GM18873 (cell line): Measurements from ENCODE around the gene DDB1.

Source experiments
- ATAC-seq: cut with Tn5 transposase; IDR thresholded peaks from one replicate; pipeline ENCODE4 v1.9.1; 2021; ENCODE audit warnings: mild to moderate bottlenecking, moderate library complexity, moderate number of reproducible peaks; ENCODE audit not compliant: unreplicated experiment, low FRiP score

Gene DDB1

GRCh38 chr11:61302550-61302949 is 30.4 kb downstream of the DDB1 start:
- ATAC-seq = no peak

- ATAC-seq = no peak
Measured at GRCh38 chr11:61298663-61299244, 34.2 kb downstream of the DDB1 start.

- no peak for ATAC-seq
Measured at GRCh38 chr11:61297746-61298145, 35.2 kb downstream of the DDB1 start.

GRCh38 chr11:61297341-61297740 is 35.6 kb downstream of the DDB1 start:
- no peak for ATAC-seq

GRCh38 chr11:61295596-61295926 is 37.3 kb downstream of the DDB1 start:
- ATAC-seq = no peak

- peak; percentile 49 for ATAC-seq
Measured at GRCh38 chr11:61294717-61295595, 37.9 kb downstream of the DDB1 start, which contains the start of gene VWCE. Gene VWCE (minus strand): TSS chr11:61295316. CDS start chr11:61295037, 279 bp downstream.

- ATAC-seq = peak; percentile 18
Measured at GRCh38 chr11:61293867-61294716, 38.8 kb downstream of the DDB1 start.

- no peak for ATAC-seq
Measured at GRCh38 chr11:61292356-61292755, 40.5 kb downstream of the DDB1 start.

- no peak for ATAC-seq
Measured at GRCh38 chr11:61290905-61291690, 41.8 kb downstream of the DDB1 start.

- ATAC-seq = no peak
Measured at GRCh38 chr11:61287338-61287977, 45.4 kb downstream of the DDB1 start.

GRCh38 chr11:61283613-61284012 is 49.3 kb downstream of the DDB1 start:
- no peak for ATAC-seq

- ATAC-seq = no peak
Measured at GRCh38 chr11:61281581-61282250, 51.2 kb downstream of the DDB1 start.

- ATAC-seq = no peak
Measured at GRCh38 chr11:61280883-61281580, 51.9 kb downstream of the DDB1 start.

GRCh38 chr11:61279934-61280659 is 52.8 kb downstream of the DDB1 start:
- no peak for ATAC-seq

- ATAC-seq = no peak
Measured at GRCh38 chr11:61278001-61278470, 54.9 kb downstream of the DDB1 start.

- ATAC-seq = no peak
Measured at GRCh38 chr11:61277186-61278000, 55.5 kb downstream of the DDB1 start.

GRCh38 chr11:61275191-61275590 is 57.7 kb downstream of the DDB1 start:
- ATAC-seq = no peak
